WTC11 (cell line): ENCODE data around the gene ADAM12.

Experiments
- ESRRA ChIP-seq: sonication (generic); formaldehyde crosslinking; IDR thresholded peaks from 2 replicates; pipeline ENCODE4 v1.8.1; 2022; ENCODE audit warnings: mild to moderate bottlenecking, missing genetic modification reagents, borderline replicate concordance
- HMGA2 ChIP-seq: fragments of 250-450 bp; sonication (Bioruptor Pico); IDR thresholded peaks from 2 replicates; pipeline ENCODE4 v1.4.0; 2021; ENCODE audit warnings: mild to moderate bottlenecking, moderate library complexity
- OVOL2 ChIP-seq: fragments of 250-450 bp; sonication (Bioruptor Pico); IDR thresholded peaks from 2 replicates; pipeline ENCODE4 v1.9.0; 2021; ENCODE audit warnings: mild to moderate bottlenecking, borderline replicate concordance
- TCF7 ChIP-seq: sonication (generic); formaldehyde crosslinking; IDR thresholded peaks from 2 replicates; pipeline ENCODE4 v1.8.0; 2022; ENCODE audit warnings: mild to moderate bottlenecking, low read depth, missing genetic modification reagents, moderate library complexity
- TEAD4 ChIP-seq: sonication (generic); formaldehyde crosslinking; IDR thresholded peaks from 2 replicates; pipeline ENCODE4 v1.8.0; 2022; ENCODE audit warnings: mild to moderate bottlenecking, missing genetic modification reagents
- ZNF423 ChIP-seq: fragments of 250-450 bp; sonication (Bioruptor Pico); IDR thresholded peaks from 2 replicates; pipeline ENCODE4 v2.1.2; 2022; ENCODE audit warnings: mild to moderate bottlenecking, moderate library complexity
- TF ChIP-seq, protein P1 (sequence below): sonication (generic); formaldehyde crosslinking; IDR thresholded peaks from 2 replicates; pipeline ENCODE4 v1.8.1; 2023; ENCODE audit warnings: mild to moderate bottlenecking, missing genetic modification reagents, moderate library complexity
- TF ChIP-seq, protein P2 (sequence below): fragments of 200-600 bp; IDR thresholded peaks from 2 replicates; pipeline ENCODE4 v1.8.0; 2022; ENCODE audit warnings: antibody characterized with exemption

DNA sequence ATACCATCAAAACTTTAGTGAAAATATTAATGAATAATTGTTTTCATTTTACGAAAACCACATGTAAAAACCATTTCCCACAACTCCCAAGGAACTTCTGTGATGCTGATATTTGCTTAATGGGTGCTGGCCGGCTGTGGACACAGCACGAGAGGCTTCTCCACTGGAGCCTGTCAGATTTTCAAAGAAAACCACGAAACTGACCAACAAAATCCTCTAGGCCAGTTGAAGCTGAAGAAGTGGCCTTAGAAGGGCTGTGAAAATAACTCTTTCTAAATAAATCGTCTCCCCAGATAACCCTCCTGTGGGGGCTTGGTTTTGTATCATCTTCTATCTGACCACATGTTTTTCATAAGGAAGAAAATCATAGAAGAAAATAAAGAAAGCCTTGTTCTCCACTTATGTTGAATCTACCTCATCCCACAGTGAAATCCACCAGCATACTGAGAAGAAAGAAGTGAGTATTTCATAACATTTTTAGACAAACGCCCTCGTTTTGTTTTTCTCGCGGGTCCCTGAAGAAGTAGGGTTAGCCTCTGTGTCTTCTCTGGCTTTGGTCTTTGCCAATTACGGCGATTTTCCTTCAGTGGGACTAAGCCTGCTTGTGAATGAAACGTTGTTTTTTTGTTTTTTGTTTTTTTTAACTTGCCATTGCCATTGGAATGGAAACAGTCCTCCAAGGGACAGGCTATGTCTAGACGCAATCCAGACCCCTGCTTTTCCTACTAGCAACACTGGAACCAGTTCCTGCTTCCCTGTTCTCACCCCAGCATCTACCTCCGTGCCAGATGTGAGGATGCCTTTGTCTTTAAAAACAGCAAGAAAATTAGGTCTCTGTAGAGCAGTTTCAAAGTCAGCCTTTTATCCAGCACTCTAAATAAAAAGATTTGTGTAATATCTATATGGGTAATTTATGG, 123.9 kb downstream of the ADAM12 start:
- TF ChIP-seq ESRRA (CRISPR knock-in tag) (no peak), ZNF423 (no peak), TCF7 (no peak), OVOL2 (CRISPR knock-in tag) (no peak), TEAD4 (no peak), HMGA2 (CRISPR knock-in tag) (no peak)
- TF ChIP-seq, protein P1, sequence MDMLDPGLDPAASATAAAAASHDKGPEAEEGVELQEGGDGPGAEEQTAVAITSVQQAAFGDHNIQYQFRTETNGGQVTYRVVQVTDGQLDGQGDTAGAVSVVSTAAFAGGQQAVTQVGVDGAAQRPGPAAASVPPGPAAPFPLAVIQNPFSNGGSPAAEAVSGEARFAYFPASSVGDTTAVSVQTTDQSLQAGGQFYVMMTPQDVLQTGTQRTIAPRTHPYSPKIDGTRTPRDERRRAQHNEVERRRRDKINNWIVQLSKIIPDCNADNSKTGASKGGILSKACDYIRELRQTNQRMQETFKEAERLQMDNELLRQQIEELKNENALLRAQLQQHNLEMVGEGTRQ (CRISPR knock-in tag): no peak
- TF ChIP-seq, protein P2, sequence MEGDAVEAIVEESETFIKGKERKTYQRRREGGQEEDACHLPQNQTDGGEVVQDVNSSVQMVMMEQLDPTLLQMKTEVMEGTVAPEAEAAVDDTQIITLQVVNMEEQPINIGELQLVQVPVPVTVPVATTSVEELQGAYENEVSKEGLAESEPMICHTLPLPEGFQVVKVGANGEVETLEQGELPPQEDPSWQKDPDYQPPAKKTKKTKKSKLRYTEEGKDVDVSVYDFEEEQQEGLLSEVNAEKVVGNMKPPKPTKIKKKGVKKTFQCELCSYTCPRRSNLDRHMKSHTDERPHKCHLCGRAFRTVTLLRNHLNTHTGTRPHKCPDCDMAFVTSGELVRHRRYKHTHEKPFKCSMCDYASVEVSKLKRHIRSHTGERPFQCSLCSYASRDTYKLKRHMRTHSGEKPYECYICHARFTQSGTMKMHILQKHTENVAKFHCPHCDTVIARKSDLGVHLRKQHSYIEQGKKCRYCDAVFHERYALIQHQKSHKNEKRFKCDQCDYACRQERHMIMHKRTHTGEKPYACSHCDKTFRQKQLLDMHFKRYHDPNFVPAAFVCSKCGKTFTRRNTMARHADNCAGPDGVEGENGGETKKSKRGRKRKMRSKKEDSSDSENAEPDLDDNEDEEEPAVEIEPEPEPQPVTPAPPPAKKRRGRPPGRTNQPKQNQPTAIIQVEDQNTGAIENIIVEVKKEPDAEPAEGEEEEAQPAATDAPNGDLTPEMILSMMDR: no peak
